Mammary epithelial cell (primary cell): Measurements from ENCODE around the gene CERS5.

ENCODE experiments used
- EZH2 ChIP-seq: IDR thresholded peaks from 2 replicates; pipeline ENCODE4 v1.6.1; 2012; ENCODE audit warnings: low read length, inconsistent platforms, borderline replicate concordance
- TF ChIP-seq, protein P1 (sequence below), 2 donors: IDR thresholded peaks in 1 of 2; conservative IDR thresholded peaks in 1 of 2; 2 replicates each; pipeline ENCODE4 v1.5.1; 2011 to 2012; ENCODE audit warnings: inconsistent platforms in 2 of 2, low read length in 2 of 2, mild to moderate bottlenecking in 2 of 2, control low read depth in 1 of 2, low read depth in 1 of 2; ENCODE audit not compliant: insufficient read depth in 1 of 2; ENCODE audit errors: extremely low read depth in 1 of 2

DNA sequence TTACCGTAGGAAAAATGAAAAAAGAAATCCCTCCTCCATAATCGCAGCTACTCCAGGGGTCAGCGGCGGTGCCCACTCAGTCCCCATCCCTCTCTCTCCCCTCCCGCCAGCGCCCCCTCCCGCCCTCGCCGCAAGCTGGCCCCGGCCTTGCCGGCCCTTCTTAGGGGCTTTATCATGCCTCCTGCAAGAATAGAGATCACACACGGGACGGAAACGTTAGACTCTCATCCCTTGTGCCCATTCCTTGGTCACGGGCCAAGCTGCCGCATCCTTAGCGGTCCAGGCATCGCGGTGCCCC, 55.8 kb downstream of the CERS5 start:
- TF ChIP-seq, protein P1, sequence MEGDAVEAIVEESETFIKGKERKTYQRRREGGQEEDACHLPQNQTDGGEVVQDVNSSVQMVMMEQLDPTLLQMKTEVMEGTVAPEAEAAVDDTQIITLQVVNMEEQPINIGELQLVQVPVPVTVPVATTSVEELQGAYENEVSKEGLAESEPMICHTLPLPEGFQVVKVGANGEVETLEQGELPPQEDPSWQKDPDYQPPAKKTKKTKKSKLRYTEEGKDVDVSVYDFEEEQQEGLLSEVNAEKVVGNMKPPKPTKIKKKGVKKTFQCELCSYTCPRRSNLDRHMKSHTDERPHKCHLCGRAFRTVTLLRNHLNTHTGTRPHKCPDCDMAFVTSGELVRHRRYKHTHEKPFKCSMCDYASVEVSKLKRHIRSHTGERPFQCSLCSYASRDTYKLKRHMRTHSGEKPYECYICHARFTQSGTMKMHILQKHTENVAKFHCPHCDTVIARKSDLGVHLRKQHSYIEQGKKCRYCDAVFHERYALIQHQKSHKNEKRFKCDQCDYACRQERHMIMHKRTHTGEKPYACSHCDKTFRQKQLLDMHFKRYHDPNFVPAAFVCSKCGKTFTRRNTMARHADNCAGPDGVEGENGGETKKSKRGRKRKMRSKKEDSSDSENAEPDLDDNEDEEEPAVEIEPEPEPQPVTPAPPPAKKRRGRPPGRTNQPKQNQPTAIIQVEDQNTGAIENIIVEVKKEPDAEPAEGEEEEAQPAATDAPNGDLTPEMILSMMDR (conservative IDR thresholded peaks at IDR 0.05 in 1 of 2, IDR thresholded peaks at IDR 0.05 in 1 of 2; ENCODE audit: extremely low read depth in 1 of 2, insufficient read depth in 1 of 2, low read depth in 1 of 2, low read length in 2 of 2) = no peak
- TF ChIP-seq EZH2 = no peak
